GM10266 (cell line): ENCODE results near the gene LACRT.

Experiments used
- DNase-seq: peaks from one replicate; pipeline ENCODE4 v3.0.0; 2012; ENCODE audit errors: extremely low spot score
- CTCF ChIP-seq: IDR thresholded peaks from 2 replicates; pipeline ENCODE4 v1.5.1; 2012; ENCODE audit warnings: mild to moderate bottlenecking, low read depth; ENCODE audit not compliant: control insufficient read depth, insufficient read depth; ENCODE audit errors: missing control alignments

The LACRT gene

GRCh38 chr12:54584128-54584527, 50.6 kb downstream of the LACRT start:
- TF ChIP-seq CTCF = no peak

GRCh38 chr12:54583726-54584125, 51.0 kb downstream of the LACRT start:
- TF ChIP-seq CTCF = no peak
- DNase-seq = no peak

More at GRCh38 chr12:54584128-54584527, 50.6 kb downstream of the LACRT start:
- no peak for DNase-seq

- DNase-seq = no peak
- TF ChIP-seq CTCF = no peak
Measured at GRCh38 chr12:54581412-54581811, 53.3 kb downstream of the LACRT start.
